ENCODE measurements around the gene NAPA.

NAPA gene

GRCh38 chr19:47539747-47540311, 25.0 kb upstream of the NAPA start:
- no peak overlapping the region for H3K4me3 ChIP-seq (ENCODE audit: low read depth, low read length)
- no peak for TF ChIP-seq CTCF (IDR thresholded peaks at IDR 0.05; ENCODE audit: borderline replicate concordance, insufficient read depth, low read depth, low read length)

DNA sequence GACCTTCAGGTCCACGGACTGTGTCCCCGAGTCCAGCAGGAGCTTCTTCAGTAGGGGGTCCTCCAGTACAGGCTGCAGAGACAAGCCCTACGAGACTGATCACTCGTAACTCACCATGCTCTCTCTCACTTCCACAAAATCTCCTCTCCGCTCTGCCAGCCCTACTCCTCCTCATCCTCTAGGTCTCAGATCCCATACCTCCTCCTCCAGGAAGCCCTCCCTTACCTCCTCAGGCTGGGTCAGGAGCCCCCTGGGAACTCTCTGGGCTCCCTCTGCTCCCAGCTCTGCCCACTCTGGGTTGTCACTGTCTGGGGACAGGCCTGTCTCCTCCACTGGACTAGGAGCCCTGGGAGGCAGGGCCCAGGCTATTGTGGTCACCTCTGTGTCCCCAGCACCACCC, 23.9 kb upstream of the NAPA start:
- no peak overlapping the region for H3K4me3 ChIP-seq (ENCODE audit: low read depth, low read length)
- TF ChIP-seq CTCF (IDR thresholded peaks at IDR 0.05; ENCODE audit: borderline replicate concordance, insufficient read depth, low read depth, low read length), result no peak

- no peak for TF ChIP-seq CTCF (IDR thresholded peaks at IDR 0.05; ENCODE audit: borderline replicate concordance, insufficient read depth, low read depth, low read length)
- H3K4me3 ChIP-seq (ENCODE audit: low read depth, low read length), result no peak overlapping the region
These were observed 22.6 kb upstream of the NAPA start for GRCh38 chr19:47537493-47537892.

GRCh38 chr19:47534628-47535027, 19.8 kb upstream of the NAPA start:
- no peak for TF ChIP-seq CTCF (IDR thresholded peaks at IDR 0.05; ENCODE audit: borderline replicate concordance, insufficient read depth, low read depth, low read length)
- no peak overlapping the region for H3K4me3 ChIP-seq (ENCODE audit: low read depth, low read length)

DNA sequence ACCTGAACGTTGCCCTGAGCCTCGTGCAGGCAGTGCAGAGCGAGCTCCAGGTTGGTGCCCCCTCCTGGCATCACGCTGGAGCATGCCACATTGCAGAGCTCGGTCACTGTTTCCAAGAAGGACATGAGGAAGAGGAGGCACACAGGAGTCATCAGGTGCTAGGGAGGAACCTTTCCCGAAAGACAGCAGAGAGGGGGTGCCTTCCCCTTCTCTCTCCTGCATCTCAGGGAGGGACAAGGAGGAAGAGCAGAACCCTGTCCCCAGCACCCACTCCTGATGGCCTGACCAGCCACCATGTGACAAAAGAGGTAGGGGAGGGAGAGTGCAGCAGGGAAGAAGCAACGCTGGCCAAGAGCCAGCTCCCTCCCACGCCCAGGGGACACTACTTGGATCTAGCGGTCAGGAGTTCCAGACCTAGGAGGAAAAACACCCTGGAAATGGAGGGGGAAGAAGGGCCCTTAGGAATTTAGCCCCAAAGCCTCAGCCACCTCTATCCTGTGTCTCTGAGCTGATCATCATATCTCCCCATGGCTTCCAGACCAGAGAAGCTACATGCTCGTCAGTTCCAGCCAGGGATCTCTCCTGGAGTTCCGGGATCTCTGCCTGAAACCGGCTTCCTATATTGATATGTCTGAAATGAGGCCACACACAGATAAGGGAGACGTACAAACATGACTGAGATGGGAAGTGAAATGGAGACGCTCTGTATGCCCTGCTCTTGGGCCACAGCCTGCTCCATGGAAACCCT, 17.0 kb upstream of the NAPA start:
- TF ChIP-seq CTCF (IDR thresholded peaks at IDR 0.05; ENCODE audit: borderline replicate concordance, insufficient read depth, low read depth, low read length), result no peak
- H3K4me3 ChIP-seq (ENCODE audit: low read depth, low read length), result no peak overlapping the region

DNA sequence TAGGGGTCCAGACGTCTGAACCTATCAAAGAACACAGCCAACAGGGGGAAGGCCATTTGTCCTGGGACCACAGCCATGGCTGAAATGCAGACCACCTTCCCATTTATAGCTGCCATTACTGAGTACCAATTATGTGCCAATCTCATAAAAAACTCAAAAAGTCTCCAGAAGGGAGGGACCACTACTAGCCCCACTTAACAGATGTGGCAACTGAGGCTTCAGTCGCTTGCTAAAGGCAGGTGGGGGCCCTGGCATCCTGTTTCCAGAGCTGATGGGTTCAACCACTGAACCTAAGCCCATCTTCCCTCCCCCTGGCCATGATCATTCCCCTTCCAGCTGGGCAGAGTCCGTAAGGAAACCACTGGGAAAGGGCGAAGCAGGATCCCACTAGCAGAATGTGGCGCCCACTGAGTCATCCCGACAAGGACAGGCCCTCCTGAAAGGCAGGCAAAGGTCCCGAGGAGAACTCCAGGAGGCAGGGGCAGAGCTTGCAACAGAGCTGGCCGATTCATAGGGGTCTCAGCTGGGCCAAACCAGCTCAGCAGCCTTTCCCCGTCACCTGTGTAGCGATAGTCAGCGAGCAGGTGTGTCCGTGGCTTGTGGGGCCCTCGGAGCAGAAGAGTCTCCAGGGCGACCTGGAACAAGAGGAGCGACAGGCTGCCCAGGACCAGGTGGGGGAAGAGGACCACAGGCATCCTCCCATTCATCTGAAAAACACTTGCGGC, 14.3 kb upstream of the NAPA start:
- H3K4me3 ChIP-seq (ENCODE audit: low read depth, low read length), result no peak overlapping the region

More for the DNA sequence above, 14.3 kb upstream of the NAPA start:
- no peak for TF ChIP-seq CTCF (IDR thresholded peaks at IDR 0.05; ENCODE audit: borderline replicate concordance, insufficient read depth, low read depth, low read length)
